Adrenal gland (tissue), 12 donors: ENCODE measurements around the gene WDR35. TPM values are rescaled to one million over a fixed set of nuclear protein-coding genes. Genes with fewer than 3 reads are reported as not detected.
A peak's percentile ranks its signal among the peaks of the same experiment; 100 is the strongest.

ENCODE experiments used
- DNase-seq, 7 donors: peaks; one replicate each; pipeline ENCODE4 v3.0.0-alpha.2; 2019 to 2020
- H3K27ac ChIP-seq, 5 donors: fragments of 200-600 bp; sonication (generic) in 4 of 5; 1 replicate in 3 of 5; 2 replicates in 2 of 5; pipeline versions ENCODE4 v1.5.1 to v1.8.0; 2016 to 2020; ENCODE audit warnings: mild to moderate bottlenecking in 1 of 5
- H3K27me3 ChIP-seq: fragments of 200-600 bp; 2 replicates; pipeline ENCODE4 v1.8.0; 2021
- H3K36me3 ChIP-seq, 2 donors: fragments of 200-600 bp; replicated peaks in 1 of 2; 1 replicate in 1 of 2; 2 replicates in 1 of 2; pipeline versions ENCODE4 v1.5.1 to v1.8.0; 2018 to 2022
- H3K4me1 ChIP-seq, 2 donors: fragments of 200-600 bp; replicated peaks in 1 of 2; 1 replicate in 1 of 2; 2 replicates in 1 of 2; pipeline versions ENCODE4 v1.5.1 to v1.8.0; 2018 to 2021
- H3K4me3 ChIP-seq, 4 donors: fragments of 200-600 bp; sonication (generic) in 3 of 4; one replicate each; pipeline ENCODE4 v1.5.1; 2016 to 2018
- H3K9me3 ChIP-seq, 3 donors: fragments of 200-600 bp; sonication (generic) in 1 of 3; replicated peaks in 1 of 3; 1 replicate in 2 of 3; 2 replicates in 1 of 3; pipeline versions ENCODE4 v1.5.1 to v1.8.0; 2016 to 2021
- POLR2A ChIP-seq, 2 donors: fragments of 450-650 bp; IDR thresholded peaks; one replicate each; pipeline ENCODE4 v1.6.1; 2017; ENCODE audit warnings: antibody characterized with exemption in 2 of 2, mild to moderate bottlenecking in 2 of 2, moderate library complexity in 1 of 2
- WGBS, 4 donors: extraction: QIAGEN DNeasy Blood & Tissue Kit in 2 of 4; methylation state at CpG; one replicate each; pipeline versions ENCODE4 v1.1.5 to v1.1.7; 2013 to 2017; 5-methylcytosine and 5-hydroxymethylcytosine counted together
- intact Hi-C, 2 donors: fragments of 100-400 bp; cut with DNase I; formaldehyde crosslinking; loops; one replicate each; pipeline versions ENCODE4 v1.14.1 to v1.15.0; 2022 to 2023
- polyA plus RNA-seq, 3 donors: library from polyadenylated mRNA; stranded (reverse); fragments of 200-250 nt in 2 of 3; fragments of 350-450 nt in 1 of 3; fragmentation: Illumina TruSeq in 1 of 3; extraction: RNeasy Lipid Tissue Mini Kit (QIAGEN cat#74804) in 1 of 3; gene quantifications; one replicate each; pipeline ENCODE4 v1.2.3, GENCODE V29; 2013 to 2014
- total RNA-seq, 9 donors: library from RNA; depleted of rRNA in 4 of 9; stranded (reverse); fragments of >200 nt in 4 of 9; fragments of 120-200 nt in 1 of 9; fragmentation: NEBNext Ultra II Directional in 1 of 9; extraction: Animal tissue kit (Norgen Biotek cat#: 25700) in 1 of 9; gene quantifications; one replicate each; pipeline versions ENCODE4 v1.1.0 to v1.2.4, GENCODE V29; 2013 to 2023
- TF ChIP-seq, protein P1 (sequence below), 6 experiments: fragments of 450-650 bp in 4 of 6; fragments of 200-600 bp in 2 of 6; sonication (generic) in 1 of 6; IDR thresholded peaks; 1 replicate in 5 of 6; 2 replicates in 1 of 6; pipeline versions ENCODE4 v1.5.1 to v1.8.0; 2016 to 2021; ENCODE audit warnings: antibody characterized with exemption in 6 of 6, mild to moderate bottlenecking in 2 of 6, moderate library complexity in 1 of 6
- donor health status: healthy with polysubstance abuse.
- donor health status: Bipolar disorder and iron deficiency.
- donor health status: DM: yes; HTN: yes; CAD: no.
- donor health status: DM: no; HTN: no; CAD: no.
- donor health status: DM: no; HTN: no; CAD: no.
- donor health status: DM: yes; HTN: yes; CAD: no.

The WDR35 gene
- total and polyA plus RNA-seq, 12 donors: 3.7 to 14.4 (median 9.9) TPM

DNA sequence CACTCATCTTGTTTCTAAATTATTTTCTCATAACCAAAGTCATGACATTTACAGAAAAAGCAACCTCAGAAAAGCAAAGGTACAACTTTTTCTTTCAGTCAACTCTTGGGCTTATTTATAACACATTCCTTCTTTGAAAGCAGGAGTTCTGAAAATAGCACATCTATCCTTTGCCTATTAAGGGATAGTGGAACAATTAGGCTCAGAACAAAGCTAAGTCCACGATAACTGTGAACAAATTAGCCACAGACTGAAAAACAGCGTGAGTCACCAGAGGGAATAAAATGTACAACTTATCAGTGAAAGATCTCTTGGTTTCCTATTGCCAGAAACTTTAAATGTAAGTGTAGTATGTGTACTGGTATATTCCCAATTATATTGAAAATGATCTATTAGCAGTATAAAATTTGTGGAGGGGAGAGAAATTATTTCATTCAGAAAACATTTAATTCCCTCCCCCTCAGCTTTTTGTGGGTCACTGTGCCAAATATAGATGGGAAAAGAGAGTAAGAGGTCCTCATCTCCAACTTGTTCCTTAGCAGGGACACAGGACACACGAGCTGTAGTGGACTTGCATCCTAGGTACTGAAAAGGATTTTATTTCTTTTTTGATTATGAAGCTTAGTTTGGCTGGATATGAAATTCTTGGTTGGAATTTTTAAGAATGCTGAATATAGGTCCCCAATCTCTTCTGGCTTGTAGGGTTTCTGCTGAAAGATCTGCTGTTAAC lies 38.0 kb upstream of the WDR35 start:
- peak overlapping the region in 3 of 5 donors; percentile 23 to 55 (median 23) for H3K27ac ChIP-seq
- H3K4me3 ChIP-seq: no peak overlapping the region
- WGBS, 4 donors: 63 to 70% (median 66%) methylated on average over 3 of the region's 3 CpGs
- H3K36me3 ChIP-seq: peaks cover 0 to 34% of the 10 kb centered on the region in 2 donors
- no peaks in the 10 kb centered on the region for H3K27me3 ChIP-seq
- no peak for DNase-seq
- H3K4me1 ChIP-seq: no peaks in the 10 kb centered on the region
- intact Hi-C loops: no loop called here
- no peak for TF ChIP-seq POLR2A (IDR thresholded peaks at IDR 0.05)
- TF ChIP-seq, protein P1, sequence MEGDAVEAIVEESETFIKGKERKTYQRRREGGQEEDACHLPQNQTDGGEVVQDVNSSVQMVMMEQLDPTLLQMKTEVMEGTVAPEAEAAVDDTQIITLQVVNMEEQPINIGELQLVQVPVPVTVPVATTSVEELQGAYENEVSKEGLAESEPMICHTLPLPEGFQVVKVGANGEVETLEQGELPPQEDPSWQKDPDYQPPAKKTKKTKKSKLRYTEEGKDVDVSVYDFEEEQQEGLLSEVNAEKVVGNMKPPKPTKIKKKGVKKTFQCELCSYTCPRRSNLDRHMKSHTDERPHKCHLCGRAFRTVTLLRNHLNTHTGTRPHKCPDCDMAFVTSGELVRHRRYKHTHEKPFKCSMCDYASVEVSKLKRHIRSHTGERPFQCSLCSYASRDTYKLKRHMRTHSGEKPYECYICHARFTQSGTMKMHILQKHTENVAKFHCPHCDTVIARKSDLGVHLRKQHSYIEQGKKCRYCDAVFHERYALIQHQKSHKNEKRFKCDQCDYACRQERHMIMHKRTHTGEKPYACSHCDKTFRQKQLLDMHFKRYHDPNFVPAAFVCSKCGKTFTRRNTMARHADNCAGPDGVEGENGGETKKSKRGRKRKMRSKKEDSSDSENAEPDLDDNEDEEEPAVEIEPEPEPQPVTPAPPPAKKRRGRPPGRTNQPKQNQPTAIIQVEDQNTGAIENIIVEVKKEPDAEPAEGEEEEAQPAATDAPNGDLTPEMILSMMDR (IDR thresholded peaks at IDR 0.05): no peak
- H3K9me3 ChIP-seq: no peaks in the 10 kb centered on the region

DNA sequence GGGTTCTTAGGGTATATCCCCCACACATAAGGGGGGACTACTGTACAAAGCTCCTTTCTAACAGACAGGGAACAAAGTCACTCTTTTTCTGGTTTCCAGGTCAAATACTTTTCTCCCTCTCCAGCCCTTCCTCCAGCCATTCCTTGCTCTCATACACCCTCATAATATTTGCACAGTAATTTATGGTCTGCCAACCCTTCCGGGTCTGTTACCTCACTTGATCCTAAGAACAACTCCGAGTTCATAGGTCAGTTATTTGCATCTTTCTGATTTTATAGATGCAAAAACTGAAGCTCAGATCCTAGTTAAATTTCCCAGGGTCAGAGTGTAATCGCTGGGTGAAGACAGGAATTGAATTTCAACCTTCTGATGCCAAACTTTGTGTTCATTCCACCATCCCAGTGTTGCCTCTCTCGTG lies 37.4 kb upstream of the WDR35 start:
- H3K9me3 ChIP-seq: no peaks in the 10 kb centered on the region
- intact Hi-C loops: no loop called here
- H3K4me3 ChIP-seq: no peak overlapping the region
- peaks cover 0 to 28% of the 10 kb centered on the region in 2 donors for H3K36me3 ChIP-seq
- DNase-seq: no peak
- no peak for TF ChIP-seq POLR2A (IDR thresholded peaks at IDR 0.05)
- TF ChIP-seq, protein P1 (IDR thresholded peaks at IDR 0.05): no peak
- no peaks in the 10 kb centered on the region for H3K27me3 ChIP-seq
- H3K4me1 ChIP-seq: no peaks in the 10 kb centered on the region
- H3K27ac ChIP-seq: peak overlapping the region in 3 of 5 donors; percentile 23 to 55 (median 23)
- 23 to 51% (median 39%) methylated on average over 4 of the region's 4 CpGs for WGBS, 4 donors

DNA sequence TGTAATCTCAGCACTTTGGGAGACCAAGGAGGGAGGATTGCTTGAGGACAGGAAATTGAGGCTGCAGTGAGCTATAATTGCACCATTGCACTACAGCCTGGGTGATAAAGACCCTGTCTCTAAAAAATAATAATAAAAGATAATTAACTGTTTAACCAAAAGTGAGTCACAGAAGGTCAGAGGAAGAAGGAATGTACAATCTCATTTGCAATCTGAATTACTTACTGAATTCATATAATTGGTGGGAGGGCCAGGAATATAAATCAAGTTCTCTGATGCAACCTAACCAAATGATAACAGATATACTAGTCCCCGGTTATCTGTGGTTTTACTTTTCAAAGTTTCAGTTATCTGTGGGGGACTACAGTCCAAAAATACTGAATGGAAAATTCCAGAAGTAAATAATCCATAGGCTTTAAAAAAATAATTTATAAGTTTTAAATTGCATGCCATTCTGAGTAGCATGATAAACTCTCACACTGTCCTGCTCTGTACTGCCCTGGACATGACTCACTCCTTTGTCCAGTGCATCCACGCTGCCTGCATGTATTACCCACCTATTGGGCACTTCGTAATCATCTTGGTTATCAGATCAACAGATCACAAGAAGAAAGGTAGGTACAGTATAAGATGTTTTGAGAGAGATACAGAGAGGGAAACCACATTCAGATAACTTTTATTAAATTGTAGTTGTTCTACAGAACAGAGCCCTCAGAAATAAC lies 35.3 kb upstream of the WDR35 start:
- Histone ChIP-seq H3K27me3 (no peaks in the 10 kb centered on the region), H3K27ac (no peak overlapping the region), H3K4me3 (no peak overlapping the region), H3K4me1 (no peaks in the 10 kb centered on the region), H3K9me3 (no peaks in the 10 kb centered on the region), H3K36me3 (peaks cover 0 to 12% of the 10 kb centered on the region in 2 donors)
- intact Hi-C loops: no loop called here
- no peak for TF ChIP-seq POLR2A (IDR thresholded peaks at IDR 0.05)
- TF ChIP-seq, protein P1 (IDR thresholded peaks at IDR 0.05): no peak
- WGBS, 4 donors: 71 to 88% (median 83%) methylated on average over 3 of the region's 3 CpGs
- DNase-seq: peak in 1 of 7 donors; percentile 24

DNA sequence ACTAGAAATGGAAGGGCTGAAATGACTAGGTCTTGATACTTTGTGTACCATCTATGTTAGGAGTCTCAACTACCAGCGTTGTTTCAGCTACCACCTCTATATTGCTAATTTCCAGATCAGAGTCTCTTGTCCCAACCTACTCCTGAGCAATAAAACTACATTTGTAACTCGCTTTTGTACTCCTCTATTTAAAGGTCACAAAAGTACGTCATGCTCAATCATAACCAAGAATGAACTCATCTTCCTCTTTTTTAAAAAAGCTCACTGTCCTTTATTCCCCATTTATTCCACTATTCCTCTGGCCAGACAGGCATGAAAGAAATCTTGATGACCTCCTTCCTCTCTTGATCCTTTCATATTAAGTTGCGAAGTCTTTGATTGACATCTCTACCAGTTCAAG lies 33.8 kb upstream of the WDR35 start:
- WGBS, 4 donors: 81 to 88% (median 84%) methylated on average over 4 of the region's 4 CpGs
- TF ChIP-seq, protein P1 (IDR thresholded peaks at IDR 0.05): no peak
- no peak for TF ChIP-seq POLR2A (IDR thresholded peaks at IDR 0.05)

More for the DNA sequence above, 33.8 kb upstream of the WDR35 start:
- no peaks in the 10 kb centered on the region for H3K4me1 ChIP-seq
- intact Hi-C loops: no loop called here
- no peaks in the 10 kb centered on the region for H3K27me3 ChIP-seq
- no peak overlapping the region for H3K27ac ChIP-seq
- DNase-seq: no peak
- H3K9me3 ChIP-seq: no peaks in the 10 kb centered on the region
- peaks cover 0 to 7% of the 10 kb centered on the region in 2 donors for H3K36me3 ChIP-seq
- H3K4me3 ChIP-seq: no peak overlapping the region
